ENCODE results near the gene HMGXB3.

The HMGXB3 gene

GRCh38 chr5:149996205-149996890 lies 4.2 kb upstream of the HMGXB3 start:
- Histone ChIP-seq H2AFZ (ENCODE audit: low read depth, low read length) (no peak overlapping the region), H3K27ac (ENCODE audit: low read length) (no peak overlapping the region), H3K4me2 (ENCODE audit: low read length) (no peak overlapping the region), H3K36me3 (replicated peaks; ENCODE audit: low read depth, low read length) (no peaks in the 10 kb centered on the region), H3K9me3 (ENCODE audit: insufficient read depth, low read length) (no peaks in the 10 kb centered on the region), H4K20me1 (ENCODE audit: insufficient read depth, low read length) (no peaks in the 10 kb centered on the region), H3K79me2 (ENCODE audit: low read length) (peaks cover 17% of the 10 kb centered on the region), H3K9ac (ENCODE audit: low read length) (no peak overlapping the region), H3K4me1 (ENCODE audit: low read length) (peaks cover 8% of the 10 kb centered on the region), H3K4me3 (ENCODE audit: low read length) (no peak overlapping the region), H3K27me3 (ENCODE audit: low read depth, low read length) (no peaks in the 10 kb centered on the region)
- TF ChIP-seq CTCF (IDR thresholded peaks at IDR 0.05; ENCODE audit: low read depth, low read length) (no peak), EZH2phosphoT487 (IDR thresholded peaks at IDR 0.05; ENCODE audit: low read depth) (no peak)

GRCh38 chr5:149998281-149998680 lies 2.3 kb upstream of the HMGXB3 start:
- Histone ChIP-seq H2AFZ (ENCODE audit: low read depth, low read length) (no peak overlapping the region), H4K20me1 (ENCODE audit: insufficient read depth, low read length) (peaks cover 12% of the 10 kb centered on the region; the same call in 1 of the 2 replicates), H3K4me3 (ENCODE audit: low read length) (no peak overlapping the region), H3K9ac (ENCODE audit: low read length) (no peak overlapping the region), H3K36me3 (replicated peaks; ENCODE audit: low read depth, low read length) (no peaks in the 10 kb centered on the region), H3K27ac (ENCODE audit: low read length) (no peak overlapping the region), H3K4me1 (ENCODE audit: low read length) (peaks cover 19% of the 10 kb centered on the region), H3K4me2 (ENCODE audit: low read length) (no peak overlapping the region), H3K79me2 (ENCODE audit: low read length) (peaks cover 36% of the 10 kb centered on the region), H3K9me3 (ENCODE audit: insufficient read depth, low read length) (no peaks in the 10 kb centered on the region), H3K27me3 (ENCODE audit: low read depth, low read length) (no peaks in the 10 kb centered on the region)
- TF ChIP-seq CTCF (IDR thresholded peaks at IDR 0.05; ENCODE audit: low read depth, low read length) (no peak), EZH2phosphoT487 (IDR thresholded peaks at IDR 0.05; ENCODE audit: low read depth) (no peak)

GRCh38 chr5:149999359-149999758 lies 1.2 kb upstream of the HMGXB3 start:
- peaks cover 4% of the 10 kb centered on the region for H3K36me3 ChIP-seq (replicated peaks; ENCODE audit: low read depth, low read length)
- peaks cover 46% of the 10 kb centered on the region for H3K79me2 ChIP-seq (ENCODE audit: low read length)
- no peak overlapping the region for H2AFZ ChIP-seq (ENCODE audit: low read depth, low read length)
- peak overlapping the region; percentile 95 for H3K9ac ChIP-seq (ENCODE audit: low read length)
- H4K20me1 ChIP-seq (ENCODE audit: insufficient read depth, low read length), result peaks cover 12% of the 10 kb centered on the region; the same call in 1 of the 2 replicates
- H3K27me3 ChIP-seq (ENCODE audit: low read depth, low read length), result no peaks in the 10 kb centered on the region
- peaks cover 19% of the 10 kb centered on the region for H3K4me1 ChIP-seq (ENCODE audit: low read length)
- no peaks in the 10 kb centered on the region for H3K9me3 ChIP-seq (ENCODE audit: insufficient read depth, low read length)
- no peak for TF ChIP-seq CTCF (IDR thresholded peaks at IDR 0.05; ENCODE audit: low read depth, low read length)
- no peak for TF ChIP-seq EZH2phosphoT487 (IDR thresholded peaks at IDR 0.05; ENCODE audit: low read depth)
- peak overlapping the region; percentile 100 for H3K4me3 ChIP-seq (ENCODE audit: low read length)
- H3K27ac ChIP-seq (ENCODE audit: low read length), result peak overlapping the region; percentile 78
- H3K4me2 ChIP-seq (ENCODE audit: low read length), result peak overlapping the region; percentile 98

- Histone ChIP-seq H3K79me2 (ENCODE audit: low read length) (peaks cover 51% of the 10 kb centered on the region), H2AFZ (ENCODE audit: low read depth, low read length) (peak overlapping the region; percentile 87)
Observed at GRCh38 chr5:149999866-150000255, 678 bp upstream of the HMGXB3 start.

More at GRCh38 chr5:149999866-150000255, 678 bp upstream of the HMGXB3 start:
- peaks cover 12% of the 10 kb centered on the region; the same call in 1 of the 2 replicates for H4K20me1 ChIP-seq (ENCODE audit: insufficient read depth, low read length)
- TF ChIP-seq CTCF (IDR thresholded peaks at IDR 0.05; ENCODE audit: low read depth, low read length), result no peak
- TF ChIP-seq EZH2phosphoT487 (IDR thresholded peaks at IDR 0.05; ENCODE audit: low read depth), result no peak
- H3K36me3 ChIP-seq (replicated peaks; ENCODE audit: low read depth, low read length), result peaks cover 9% of the 10 kb centered on the region
- no peaks in the 10 kb centered on the region for H3K27me3 ChIP-seq (ENCODE audit: low read depth, low read length)
- H3K27ac ChIP-seq (ENCODE audit: low read length), result peak overlapping the region; percentile 78
- H3K4me1 ChIP-seq (ENCODE audit: low read length), result peaks cover 19% of the 10 kb centered on the region
- peak overlapping the region; percentile 98 for H3K4me2 ChIP-seq (ENCODE audit: low read length)
- no peaks in the 10 kb centered on the region for H3K9me3 ChIP-seq (ENCODE audit: insufficient read depth, low read length)
- peak overlapping the region; percentile 95 for H3K9ac ChIP-seq (ENCODE audit: low read length)
- peak overlapping the region; percentile 100 for H3K4me3 ChIP-seq (ENCODE audit: low read length)
